AML-193 (cell line): ENCODE measurements around the gene GNB1L.

Experiments
- DNase-seq, 2 experiments: peaks; one replicate each; lab custom pipeline; 2025; lab: John Stamatoyannopoulos, UW

The GNB1L gene, protein sequence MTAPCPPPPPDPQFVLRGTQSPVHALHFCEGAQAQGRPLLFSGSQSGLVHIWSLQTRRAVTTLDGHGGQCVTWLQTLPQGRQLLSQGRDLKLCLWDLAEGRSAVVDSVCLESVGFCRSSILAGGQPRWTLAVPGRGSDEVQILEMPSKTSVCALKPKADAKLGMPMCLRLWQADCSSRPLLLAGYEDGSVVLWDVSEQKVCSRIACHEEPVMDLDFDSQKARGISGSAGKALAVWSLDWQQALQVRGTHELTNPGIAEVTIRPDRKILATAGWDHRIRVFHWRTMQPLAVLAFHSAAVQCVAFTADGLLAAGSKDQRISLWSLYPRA

DNA sequence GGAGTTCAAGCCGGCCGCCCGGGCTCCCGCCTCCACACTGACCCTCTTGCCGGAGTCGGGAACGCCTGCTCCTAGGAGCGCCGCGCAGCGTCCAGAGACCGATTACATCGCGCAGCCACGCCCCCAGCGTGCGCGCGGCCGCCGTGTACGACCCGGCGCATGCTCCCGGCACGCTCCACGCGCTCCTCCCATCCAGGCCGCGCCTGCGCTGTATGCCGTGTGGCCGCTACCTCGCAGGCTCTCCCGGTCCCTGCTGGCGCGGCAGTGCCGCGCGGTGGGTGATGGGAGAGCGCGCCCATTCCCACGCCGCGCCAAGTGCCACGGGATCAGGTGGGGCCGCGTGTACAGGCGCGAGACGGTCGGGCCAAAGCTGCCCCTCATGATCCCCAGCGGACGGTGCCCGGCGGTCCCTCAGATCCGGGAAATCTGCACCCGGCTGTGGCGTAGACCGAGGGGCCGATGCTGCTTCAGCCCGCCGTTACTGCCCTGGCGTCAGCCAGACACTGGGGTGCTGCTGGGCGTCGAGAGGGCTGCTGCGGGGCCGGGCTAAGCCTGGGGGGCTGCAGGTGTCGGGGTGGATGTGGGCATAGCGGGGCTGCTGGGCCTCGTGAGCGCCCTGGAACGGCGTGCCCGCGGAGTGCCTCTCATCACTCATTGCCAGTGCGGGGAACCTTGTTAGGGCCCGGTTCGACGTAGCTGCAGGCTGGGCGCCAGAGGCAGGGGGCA, at the start of gene GNB1L, which contains the start of gene RTL10:
Gene GNB1L (minus strand): TSS at position 97 of the 726 bp plus-strand sequence. CDS start 33,519 bp downstream, outside the sequence.
Gene RTL10 (minus strand): TSS at position 97 of the 726 bp plus-strand sequence. CDS start 2,613 bp downstream, outside the sequence.
- DNase-seq: peak; percentile 93 to 94

DNA sequence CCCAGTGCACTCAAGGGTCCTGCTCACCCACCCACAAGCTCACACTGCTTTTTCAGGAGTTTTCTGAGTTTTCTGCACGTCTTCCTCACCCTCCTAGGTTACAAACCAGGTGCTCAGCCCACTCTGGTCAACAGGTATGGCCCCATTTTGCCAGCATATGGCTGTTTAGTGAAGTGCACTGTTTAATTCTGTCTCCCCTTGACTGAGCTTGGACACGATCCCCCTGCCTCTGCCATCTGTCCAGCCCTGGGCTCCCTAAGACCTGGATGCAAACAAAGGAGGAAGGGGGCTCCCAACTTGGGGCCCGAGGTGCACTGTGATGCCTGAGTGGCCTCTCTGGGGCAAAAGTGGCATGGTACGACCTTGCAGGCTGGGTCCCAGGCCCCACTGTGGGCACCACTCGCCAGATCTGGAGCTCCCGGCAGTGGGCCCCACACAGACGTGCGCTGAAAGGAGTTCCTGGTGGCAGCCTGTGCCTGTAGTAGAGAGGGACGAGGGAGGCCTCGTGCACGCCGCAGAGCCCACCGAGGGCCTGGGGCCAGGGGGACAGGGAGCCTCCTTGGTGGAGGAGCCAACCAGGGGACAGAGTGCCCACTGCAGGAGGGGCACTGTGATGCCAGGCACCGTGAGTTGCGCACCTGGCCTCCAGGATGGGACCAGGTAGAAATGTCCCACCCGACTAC, 49.6 kb upstream of the GNB1L start:
- no peak for DNase-seq

DNA sequence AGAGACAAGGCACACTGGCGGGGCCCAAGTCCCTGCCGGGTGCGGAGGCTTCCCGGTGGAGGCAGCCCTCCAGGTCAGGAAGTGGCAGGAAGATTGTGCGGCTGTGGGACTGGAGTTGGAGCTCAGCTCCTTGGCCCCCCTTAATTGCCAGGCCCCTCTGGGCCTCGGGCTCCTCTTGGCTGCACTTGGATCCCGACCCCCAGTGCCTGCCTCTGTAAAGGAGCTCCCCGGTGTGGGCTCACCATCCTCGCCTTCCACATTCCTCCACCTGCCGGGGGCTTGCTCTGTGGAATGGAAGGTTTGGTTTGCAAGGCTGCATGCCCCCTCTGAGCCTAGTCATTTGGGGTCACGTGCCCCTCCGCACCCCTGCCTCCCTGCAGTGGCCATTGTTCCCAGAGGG, 48.8 kb upstream of the GNB1L start:
- no peak for DNase-seq

DNA sequence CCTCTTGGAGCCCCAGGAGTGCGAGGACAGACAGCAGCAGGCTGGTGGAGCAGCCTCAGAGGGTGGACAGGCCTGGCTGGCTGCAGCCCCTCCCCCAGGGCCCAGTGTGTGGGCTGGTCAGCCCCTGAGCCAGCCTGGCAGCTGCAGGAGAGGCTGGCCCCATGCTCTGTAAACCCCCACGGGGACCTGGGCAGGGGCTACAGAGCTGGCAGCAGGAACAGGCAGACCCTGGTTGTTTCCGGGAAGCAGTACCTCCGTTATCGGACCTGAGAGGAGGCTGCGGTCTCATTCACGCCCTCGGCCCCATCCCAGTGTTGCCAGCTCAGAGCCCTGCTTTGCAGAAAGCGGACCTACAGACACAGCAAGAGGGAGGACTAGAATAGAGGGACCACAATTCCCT, 48.4 kb upstream of the GNB1L start:
- no peak for DNase-seq

DNA sequence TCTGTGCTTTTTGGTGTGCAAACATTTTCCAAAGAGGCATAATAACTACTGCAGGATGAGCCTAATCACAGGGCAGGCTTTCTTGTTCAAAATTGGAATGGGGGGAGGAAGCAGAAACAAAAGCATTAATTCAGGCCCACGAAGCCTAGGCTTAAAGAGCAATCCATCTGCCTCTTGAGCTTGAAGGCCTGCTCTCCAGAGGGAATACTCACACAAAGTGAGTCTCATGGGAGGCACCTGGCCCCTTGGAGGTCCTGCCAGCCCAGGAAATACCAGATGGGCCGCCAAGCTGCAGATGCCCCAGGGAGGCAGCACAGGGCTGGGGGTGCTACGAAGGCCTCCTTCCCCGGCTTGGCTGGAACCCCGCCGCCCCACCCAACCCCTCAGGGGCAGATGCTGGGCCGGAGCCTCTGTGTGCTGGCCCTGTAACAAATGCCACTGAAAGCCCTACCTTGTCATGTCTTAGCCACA, 47.6 kb upstream of the GNB1L start:
- DNase-seq: no peak

DNA sequence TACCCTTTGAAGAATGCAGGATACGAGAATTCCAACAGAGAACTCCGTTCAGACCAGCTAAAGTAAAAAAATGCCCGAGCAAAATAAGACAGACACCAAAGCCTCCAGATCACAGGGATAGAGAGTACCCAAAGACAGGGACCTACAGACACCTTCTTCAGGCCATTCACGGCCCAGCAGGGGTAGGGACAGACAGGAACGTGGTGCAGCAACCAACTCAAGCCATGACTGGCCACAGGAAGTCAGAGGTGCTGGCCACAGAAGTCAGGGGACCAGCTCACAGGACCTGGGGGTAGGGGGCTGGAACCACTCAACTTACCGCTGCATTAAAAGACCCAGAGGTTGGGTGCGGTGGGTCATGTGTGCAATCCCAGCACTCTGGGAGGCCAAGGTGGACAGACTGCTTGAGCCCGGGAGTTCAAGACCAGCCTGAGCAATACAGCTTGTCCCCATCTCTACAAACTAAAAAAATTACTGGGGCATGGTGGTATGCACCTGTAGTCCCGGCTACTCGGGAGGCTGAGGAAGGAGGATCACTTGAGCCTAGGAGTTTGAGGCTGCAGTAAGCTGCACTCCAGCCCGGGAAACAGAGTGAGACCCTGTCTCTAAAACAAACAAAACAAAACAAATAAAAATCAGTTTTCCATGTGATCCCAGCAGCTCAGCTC, 47.0 kb upstream of the GNB1L start:
- DNase-seq: no peak

DNA sequence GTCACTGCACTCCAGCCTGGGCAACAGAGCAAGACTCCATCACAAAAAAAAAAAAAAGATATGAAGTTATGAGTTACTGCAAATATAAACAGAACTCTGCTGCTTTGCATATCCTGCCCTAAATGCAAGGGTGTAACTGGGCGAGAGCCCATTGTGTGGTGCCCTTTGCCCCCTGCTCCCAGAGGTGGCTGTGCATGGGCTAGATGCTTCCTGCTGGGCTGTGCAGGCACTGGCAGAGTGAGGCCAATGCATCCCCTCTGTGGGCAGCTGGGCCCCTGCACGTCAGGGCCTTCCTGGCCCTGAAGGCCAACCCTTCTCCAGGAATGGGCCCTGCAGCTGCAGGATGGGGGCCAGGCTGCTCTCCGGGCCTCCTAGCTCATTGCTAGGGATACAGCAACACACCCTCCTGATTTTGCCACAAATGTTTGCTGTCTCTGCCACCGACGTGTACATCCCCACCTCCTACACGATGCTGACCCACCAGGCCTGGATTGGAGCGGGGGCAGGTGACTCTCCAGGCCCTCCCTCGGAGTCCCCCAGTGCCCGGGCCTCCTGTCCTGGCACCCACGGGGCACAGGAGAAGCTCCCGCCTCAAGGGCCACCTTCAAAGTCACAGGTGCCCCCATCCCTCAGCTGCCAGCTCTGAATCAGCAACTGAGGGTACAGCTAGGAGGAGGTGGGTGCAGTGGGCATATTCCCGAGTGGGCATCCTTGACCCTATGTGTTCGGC, 46.2 kb upstream of the GNB1L start:
- DNase-seq: no peak

DNA sequence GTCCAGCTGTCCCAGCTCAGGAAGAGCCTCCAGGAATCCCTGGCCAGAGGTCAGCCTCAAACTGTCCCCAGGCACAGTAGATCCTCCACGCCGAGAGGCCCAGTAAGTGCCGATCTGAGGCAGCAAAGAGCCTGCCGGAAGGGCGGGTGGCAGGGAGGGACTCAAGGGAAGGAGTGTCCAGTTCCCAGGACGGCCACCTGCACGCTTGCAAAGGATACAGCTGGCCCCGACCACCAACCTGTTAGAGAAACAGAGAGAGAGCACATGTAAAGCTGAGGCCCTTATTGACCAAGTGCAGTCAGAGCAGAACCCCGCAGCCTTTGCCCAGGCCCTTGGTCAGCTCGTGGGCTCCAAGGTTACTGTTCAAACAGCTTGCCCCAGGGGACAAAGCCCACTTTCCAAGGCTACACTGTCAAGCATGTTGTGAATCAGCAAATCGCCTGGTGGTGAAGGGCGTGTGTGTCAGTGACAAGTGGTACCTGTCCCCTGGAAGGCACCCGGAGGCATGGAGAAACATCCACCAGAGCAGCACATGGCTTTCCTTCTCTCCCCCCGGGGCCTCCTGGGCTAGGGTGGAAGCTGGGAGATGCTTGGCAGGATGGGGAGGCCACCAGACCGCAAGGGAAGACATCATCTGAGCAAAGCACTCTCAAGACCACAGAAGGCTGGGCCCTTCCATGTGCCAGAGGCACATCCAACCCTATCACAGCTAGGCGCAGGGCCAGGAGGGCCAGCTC, 44.3 kb upstream of the GNB1L start:
- no peak for DNase-seq

DNA sequence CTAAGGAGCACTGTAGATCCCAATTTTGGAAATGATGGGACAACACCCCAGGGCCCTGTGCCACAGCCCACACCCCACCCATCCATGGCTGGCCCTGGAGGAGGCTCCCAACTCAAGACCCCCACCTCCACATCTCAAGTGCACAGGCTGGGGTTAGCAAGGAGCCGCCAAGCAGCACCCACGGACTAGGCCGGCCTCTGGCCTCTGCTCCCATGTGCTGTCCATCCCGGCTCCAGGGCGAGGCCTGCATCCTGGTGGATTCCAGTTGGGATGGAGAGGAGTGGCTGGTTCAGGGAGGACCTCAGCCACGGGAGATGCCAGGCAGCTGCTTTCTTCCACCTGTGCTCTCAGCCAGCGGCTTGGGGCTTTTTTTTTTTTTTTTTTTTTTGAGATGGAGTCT, 43.5 kb upstream of the GNB1L start:
- DNase-seq: no peak

DNA sequence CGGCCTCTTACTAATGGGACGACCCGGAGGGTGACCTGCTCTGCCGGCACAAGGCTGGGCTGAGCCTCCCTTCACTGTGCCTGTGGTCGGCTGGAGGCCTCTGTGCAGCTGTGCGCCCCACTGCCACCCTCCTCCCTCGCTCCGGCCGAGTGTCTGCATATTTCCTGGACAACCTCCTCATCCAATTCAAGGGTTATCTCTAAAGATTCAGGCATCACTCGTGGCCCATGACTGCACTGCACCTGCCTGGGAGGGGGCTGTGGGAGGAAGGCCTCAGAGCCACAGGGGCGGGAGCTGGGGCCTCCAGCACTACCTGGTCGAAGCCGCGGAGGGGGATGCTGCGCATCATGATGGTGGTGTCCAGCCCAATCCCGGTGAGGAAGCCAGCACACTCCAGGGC, 43.1 kb upstream of the GNB1L start:
- no peak for DNase-seq

DNA sequence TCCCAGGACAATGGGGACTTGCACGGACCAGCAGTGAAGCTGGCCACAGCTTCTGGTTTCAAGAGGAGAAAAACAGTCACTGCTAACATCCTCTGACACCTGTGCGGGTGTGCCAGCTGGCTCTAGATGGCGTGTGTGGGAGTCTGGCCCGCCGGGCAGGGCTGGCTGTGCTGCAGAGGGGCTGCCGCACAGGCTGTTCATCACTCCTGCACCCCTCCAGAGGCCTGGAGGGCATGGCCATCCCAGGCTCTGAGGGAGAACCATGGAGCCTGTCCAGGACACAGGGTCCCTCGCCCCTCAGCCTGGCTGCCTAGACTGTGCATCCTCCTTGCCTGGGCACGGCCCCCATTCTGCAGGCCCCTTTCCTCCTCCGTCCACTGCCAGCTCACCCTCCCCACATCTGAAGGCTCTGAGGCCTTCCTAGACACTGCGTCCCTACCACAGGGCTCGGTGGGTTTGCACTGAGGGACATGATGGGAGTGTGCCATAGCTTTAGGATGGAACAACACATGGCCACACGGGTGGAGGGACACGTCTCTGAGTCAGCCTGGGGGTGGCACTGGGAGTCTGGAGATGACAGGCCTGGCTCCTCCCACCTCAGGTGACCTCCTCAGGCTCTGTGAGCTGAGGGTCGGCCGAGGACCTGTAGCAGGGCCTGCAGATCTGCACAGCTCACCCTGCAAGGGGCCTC, 42.1 kb upstream of the GNB1L start:
- no peak for DNase-seq

DNA sequence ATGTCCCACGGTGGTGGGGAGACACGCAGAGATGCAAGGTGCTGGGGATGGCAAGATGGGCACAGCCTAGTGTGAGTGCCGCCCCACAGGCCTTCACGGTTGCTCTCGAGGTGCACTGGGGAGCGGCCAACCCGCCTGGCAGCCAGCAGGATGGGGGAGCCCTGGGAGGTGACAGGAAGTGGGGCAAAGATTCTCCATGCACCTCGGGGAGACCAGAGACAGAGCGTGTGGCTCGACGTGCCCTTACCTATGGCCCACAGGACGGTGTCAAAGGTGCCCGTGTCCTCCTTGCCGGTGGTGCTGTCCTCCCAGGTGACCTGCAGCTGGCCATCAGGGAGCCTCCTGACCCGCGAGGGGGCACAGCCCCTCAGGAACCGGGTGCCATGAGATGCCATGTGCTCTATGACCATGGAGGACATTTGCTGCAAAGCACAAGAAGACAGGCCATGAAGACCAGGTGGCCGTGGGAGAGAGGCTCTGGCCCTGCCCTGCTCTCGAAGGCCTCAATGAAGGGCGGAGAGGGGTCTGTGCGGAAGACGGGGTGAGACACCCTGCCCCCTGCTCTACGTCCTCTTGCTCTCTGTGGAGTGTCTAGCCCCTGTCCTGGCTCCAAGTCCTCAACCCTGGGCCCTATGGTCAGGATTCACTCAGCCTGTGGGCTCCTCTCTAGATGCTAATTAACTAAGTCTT, 40.6 kb upstream of the GNB1L start:
- no peak for DNase-seq

DNA sequence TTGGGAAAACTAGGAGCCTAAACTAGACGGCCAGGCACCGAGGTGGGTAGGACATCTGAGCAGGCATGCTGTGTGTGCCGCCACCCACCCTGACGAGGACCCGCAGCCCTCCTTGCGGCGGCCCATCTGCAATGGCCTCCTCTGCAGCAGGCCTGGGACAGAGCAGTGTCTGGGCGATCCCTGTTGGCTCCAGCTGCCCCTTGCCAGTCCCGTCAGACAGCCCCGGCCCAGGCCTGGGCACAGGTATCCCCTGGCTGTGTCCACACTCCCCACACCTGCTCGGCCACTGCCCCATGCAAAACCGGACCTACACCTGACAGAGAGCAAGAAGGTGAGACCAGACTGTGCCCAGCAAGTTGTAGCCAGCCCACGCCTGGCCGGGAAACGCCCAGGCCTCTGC, 38.7 kb upstream of the GNB1L start:
- no peak for DNase-seq

DNA sequence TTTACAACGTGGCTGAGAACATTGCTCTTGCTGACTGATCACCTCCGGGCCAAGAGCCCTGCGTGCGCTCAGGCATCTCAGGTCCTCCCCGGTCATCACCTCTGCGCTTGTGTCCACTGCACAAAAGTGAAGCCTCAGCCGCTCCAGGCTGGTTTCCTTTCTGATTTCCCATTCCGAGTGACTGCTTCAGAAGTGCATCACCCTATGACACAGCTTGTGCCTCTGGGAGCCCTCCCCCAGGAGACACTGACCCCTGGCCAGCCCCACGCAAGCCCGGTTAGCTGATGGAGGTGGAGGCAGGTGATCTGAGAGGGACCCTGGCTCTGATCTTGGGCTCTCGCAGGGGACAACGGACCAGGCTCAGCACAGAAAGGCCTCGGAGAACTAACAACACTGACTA, 38.3 kb upstream of the GNB1L start:
- no peak for DNase-seq

DNA sequence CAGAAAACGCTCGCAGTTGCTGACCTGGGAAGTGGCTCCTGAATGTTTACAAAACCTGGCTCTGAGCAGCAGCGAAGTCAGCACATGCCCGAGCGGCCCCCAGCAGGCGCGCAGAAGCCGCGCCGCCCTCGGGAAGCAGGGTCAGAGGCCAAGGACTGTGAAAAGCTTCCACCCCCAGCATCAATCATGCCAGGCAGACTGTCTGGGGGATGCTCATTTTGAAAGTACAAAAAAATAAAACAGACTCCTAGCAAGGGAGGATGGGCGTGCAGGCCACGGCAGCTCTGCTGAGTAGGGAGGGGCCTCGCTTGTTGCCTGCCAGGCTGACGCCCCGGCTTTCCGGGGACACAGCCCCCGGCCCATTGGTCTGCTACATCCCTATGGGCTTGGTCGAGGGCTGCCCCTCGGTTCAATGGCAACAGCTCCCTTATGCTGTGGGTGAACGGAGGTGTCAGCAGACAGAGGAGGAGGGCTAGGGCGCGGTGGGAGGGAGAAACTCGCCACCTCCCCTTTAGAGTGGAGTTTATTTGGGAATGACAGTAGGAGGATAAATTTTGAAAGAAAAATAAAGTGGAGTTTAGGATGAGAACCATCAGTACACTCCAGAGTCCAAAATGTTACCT, 37.7 kb upstream of the GNB1L start:
- no peak for DNase-seq

DNA sequence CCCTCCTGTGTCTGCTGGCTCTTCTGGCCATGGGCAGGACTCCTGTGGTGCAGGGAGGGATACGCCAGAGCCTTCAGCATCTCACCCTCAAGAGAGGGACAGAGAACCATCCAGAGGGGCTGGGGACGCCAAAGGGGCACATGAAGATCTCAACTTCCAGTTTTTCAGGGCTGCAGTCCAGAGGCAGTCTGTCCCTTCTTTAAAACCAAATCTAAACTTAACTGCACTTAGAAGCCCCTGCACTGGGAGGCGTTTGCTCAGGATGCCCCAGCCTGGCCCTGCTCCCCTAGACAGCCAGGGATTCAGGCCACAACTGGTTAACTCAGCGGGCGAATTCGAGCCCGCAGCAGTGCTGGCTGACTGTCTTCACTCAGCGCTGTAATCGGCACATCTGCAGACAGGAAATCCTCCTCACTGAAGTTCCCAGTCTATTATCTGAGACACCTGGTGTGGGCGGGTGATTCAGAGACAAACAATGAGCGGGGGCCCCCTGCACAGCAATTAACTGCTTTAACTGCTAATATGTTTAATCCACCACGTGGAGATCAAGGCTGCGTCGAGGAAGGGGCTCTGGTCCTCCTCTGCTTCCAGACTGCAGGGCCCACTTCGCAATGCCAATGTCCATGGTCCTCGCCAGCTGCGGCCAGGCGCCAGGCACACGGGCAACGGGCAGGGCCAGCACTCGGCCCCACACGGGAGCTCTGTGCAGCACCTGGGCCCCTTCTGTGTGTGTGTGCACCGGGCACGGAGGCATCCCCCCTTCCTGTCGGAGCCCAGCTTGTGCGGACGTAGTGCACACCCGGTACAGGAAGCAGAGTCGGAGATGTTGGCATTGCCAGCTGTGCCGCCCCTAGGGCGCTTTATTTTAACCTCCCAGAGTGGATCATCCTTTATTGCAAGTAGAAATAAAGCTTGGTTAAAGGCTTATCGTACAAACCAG, 36.9 kb upstream of the GNB1L start:
- peak; percentile 5 to 23 for DNase-seq

DNA sequence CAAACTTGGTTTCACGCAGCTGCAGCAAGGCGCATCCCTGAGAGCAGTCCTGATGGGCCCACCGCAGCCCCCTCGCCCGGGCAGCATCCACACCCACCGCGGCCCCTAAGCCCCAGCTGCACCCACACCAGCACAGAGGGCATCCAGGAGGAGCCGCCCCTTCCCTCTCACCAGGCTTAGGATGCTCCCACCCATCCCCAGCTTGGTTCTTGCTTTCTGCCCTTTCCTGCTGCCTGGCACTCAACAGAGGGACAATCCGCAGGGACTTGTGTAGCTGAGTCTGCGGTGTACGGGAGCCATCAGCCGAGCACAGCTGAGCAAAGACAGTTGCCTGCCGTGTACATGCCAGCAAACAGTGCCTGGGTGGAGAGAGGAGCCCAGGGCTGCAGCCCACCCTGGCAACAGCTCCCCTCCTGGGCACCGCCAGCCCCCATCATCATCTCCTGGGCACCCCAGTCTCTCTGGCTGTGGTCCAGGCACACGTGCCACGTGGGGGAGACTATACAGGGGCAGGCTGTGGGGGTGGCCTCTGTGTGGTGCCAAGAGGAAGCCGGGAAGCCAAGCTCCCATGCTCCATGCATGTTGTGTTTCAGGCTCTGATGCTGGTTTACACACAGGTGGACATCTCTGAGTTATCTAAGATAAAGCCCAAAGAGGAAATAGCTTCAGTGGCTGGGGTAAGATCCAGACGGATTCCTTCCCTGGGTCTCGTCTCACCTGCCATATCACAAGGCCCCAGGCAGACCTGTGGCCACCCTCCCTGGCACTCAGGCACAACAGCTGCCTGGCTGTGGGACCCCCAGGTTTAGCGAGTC, 36.0 kb upstream of the GNB1L start:
- DNase-seq: no peak
